Glutamatergic neuron (in vitro differentiated cells): ENCODE results near the gene FCN3. TPM values are rescaled to one million over a fixed set of nuclear protein-coding genes. Genes with fewer than 3 reads are reported as not detected.

ENCODE experiments used
- DNase-seq: peaks from one replicate; pipeline ENCODE4 v3.0.0; 2022
- H3K27ac Mint-ChIP-seq: one replicate; pipeline ENCODE4 v1.8.0; 2020; ENCODE audit warnings: mild to moderate bottlenecking, mixed read lengths, inconsistent platforms; ENCODE audit not compliant: unreplicated experiment
- H3K27me3 Mint-ChIP-seq: one replicate; pipeline ENCODE4 v1.8.0; 2020; ENCODE audit warnings: mild to moderate bottlenecking, moderate library complexity, mixed read lengths, inconsistent platforms; ENCODE audit not compliant: unreplicated experiment
- H3K36me3 Mint-ChIP-seq: one replicate; pipeline ENCODE4 v1.8.0; 2020; ENCODE audit warnings: mild to moderate bottlenecking, mixed read lengths, inconsistent platforms; ENCODE audit not compliant: unreplicated experiment
- H3K4me1 Mint-ChIP-seq: one replicate; pipeline ENCODE4 v1.8.0; 2020; ENCODE audit warnings: mild to moderate bottlenecking, low read depth, mixed read lengths, inconsistent platforms; ENCODE audit not compliant: unreplicated experiment
- H3K4me3 Mint-ChIP-seq: one replicate; pipeline ENCODE4 v1.8.0; 2020; ENCODE audit warnings: mild to moderate bottlenecking, mixed read lengths, inconsistent platforms; ENCODE audit not compliant: unreplicated experiment
- H3K9me3 Mint-ChIP-seq: one replicate; pipeline ENCODE4 v1.8.0; 2020; ENCODE audit warnings: mild to moderate bottlenecking, moderate library complexity, mixed read lengths, inconsistent platforms; ENCODE audit not compliant: unreplicated experiment
- CTCF ChIP-seq: fragments of 200-600 bp; sonication (generic); IDR thresholded peaks from one replicate; pipeline ENCODE4 v1.5.0; 2021; ENCODE audit not compliant: partially characterized antibody, unreplicated experiment
- long read RNA-seq: library from polyadenylated mRNA; unstranded; transcript quantifications from one replicate; pipeline ENCODE4 v2.0.0, GENCODE V29; 2020; ENCODE audit not compliant: unreplicated experiment
- total RNA-seq: library from RNA; stranded (reverse); fragmentation: NEBNext Ultra II Directional; extraction: Animal tissue kit (Norgen Biotek cat#: 25700); gene quantifications from one replicate; pipeline ENCODE4 v1.2.1, GENCODE V29; 2021; ENCODE audit not compliant: unreplicated experiment

The FCN3 gene
- not detected for total RNA-seq
- long read RNA-seq = 0 reads

- Mint-ChIP-seq H3K4me1 (peaks cover 4% of the 10 kb centered on the region), H3K36me3 (no peaks in the 10 kb centered on the region)
Observed at GRCh38 chr1:27374362-27375086, at the start of gene FCN3. FCN3 (minus strand) TSS chr1:27374824; CDS start chr1:27374818, 6 bp downstream.

GRCh38 chr1:27423709-27424108, 49.1 kb upstream of the FCN3 start:
- TF ChIP-seq CTCF = no peak

More at GRCh38 chr1:27374362-27375086, at the start of gene FCN3:
- no peak within 1 kb of the TSS for H3K4me3 Mint-ChIP-seq
- DNase-seq = no peak
- peaks cover 4% of the 10 kb centered on the region for H3K27me3 Mint-ChIP-seq
- peaks cover 3% of the 10 kb centered on the region for H3K9me3 Mint-ChIP-seq
- H3K27ac Mint-ChIP-seq = no peak within 1 kb of the TSS
- no peak for TF ChIP-seq CTCF

GRCh38 chr1:27418326-27419185, 43.9 kb upstream of the FCN3 start:
- peak overlapping the region; percentile 12 for H3K4me3 Mint-ChIP-seq

More at GRCh38 chr1:27423709-27424108, 49.1 kb upstream of the FCN3 start:
- no peak for DNase-seq
- Mint-ChIP-seq H3K4me3 (no peak overlapping the region), H3K36me3 (no peaks in the 10 kb centered on the region), H3K4me1 (peaks cover 30% of the 10 kb centered on the region), H3K27me3 (peaks cover 3% of the 10 kb centered on the region), H3K27ac (no peak overlapping the region), H3K9me3 (no peaks in the 10 kb centered on the region)

GRCh38 chr1:27417713-27418112, 43.1 kb upstream of the FCN3 start:
- Mint-ChIP-seq H3K36me3 (no peaks in the 10 kb centered on the region), H3K4me3 (peak overlapping the region; percentile 12), H3K4me1 (peaks cover 40% of the 10 kb centered on the region), H3K27me3 (peaks cover 3% of the 10 kb centered on the region), H3K9me3 (peaks cover 2% of the 10 kb centered on the region), H3K27ac (no peak overlapping the region)
- TF ChIP-seq CTCF = no peak
- DNase-seq = no peak

More at GRCh38 chr1:27418326-27419185, 43.9 kb upstream of the FCN3 start:
- no peak for DNase-seq
- H3K36me3 Mint-ChIP-seq = no peaks in the 10 kb centered on the region
- peaks cover 2% of the 10 kb centered on the region for H3K9me3 Mint-ChIP-seq
- TF ChIP-seq CTCF = no peak
- peak overlapping the region; percentile 93 for H3K27ac Mint-ChIP-seq
- peaks cover 42% of the 10 kb centered on the region for H3K4me1 Mint-ChIP-seq
- H3K27me3 Mint-ChIP-seq = peaks cover 3% of the 10 kb centered on the region
